Right forelimb (tissue), 1 donor: ENCODE measurements around the gene DLK1.

ENCODE experiments used
- DNase-seq: peaks from one replicate; pipeline ENCODE4 v3.0.0-alpha.2; 2018

DLK1 gene

DNA sequence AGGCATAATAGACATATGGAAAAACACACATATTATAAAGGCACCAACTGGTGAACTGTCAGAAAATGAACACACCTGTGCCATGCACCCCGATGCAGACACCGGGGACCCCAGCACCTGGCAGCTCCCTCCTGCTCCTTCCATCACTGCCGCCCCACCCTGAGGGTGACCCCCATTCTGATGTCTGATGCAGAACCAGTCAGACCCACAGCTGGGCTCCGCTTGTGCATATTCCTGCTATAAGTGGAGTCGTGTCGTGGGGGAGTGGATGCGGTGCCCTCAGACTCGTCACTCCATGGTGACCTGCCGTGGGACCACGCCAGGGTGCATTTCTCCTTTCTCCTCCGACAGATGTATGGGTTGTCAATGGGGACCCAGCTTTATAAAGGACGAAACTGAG is 53.6 kb downstream of the DLK1 start:
- no peak for DNase-seq

- DNase-seq = no peak
Measured at GRCh38 chr14:100780646-100781355, 54.1 kb downstream of the DLK1 start.

DNA sequence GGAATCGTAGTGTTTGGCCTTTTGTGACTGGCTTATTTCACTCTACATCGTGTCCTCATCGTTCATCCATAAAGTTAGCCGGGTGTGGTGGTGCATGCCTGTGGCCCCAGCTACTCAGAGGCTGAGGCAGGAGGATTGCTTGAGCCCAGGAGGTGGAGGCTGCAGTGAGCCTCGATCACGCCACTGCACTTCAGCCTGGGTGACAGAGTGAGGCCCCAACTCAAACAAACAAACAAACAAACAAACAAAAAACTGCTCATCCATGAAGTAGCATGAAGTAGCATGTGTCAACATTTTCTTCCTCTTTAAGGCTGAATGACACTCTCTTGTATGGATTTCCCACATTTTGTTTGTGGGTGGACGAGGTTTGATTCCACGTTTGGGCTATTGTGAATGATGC is 55.3 kb downstream of the DLK1 start:
- DNase-seq = no peak

GRCh38 chr14:100782516-100783320 is 56.0 kb downstream of the DLK1 start:
- DNase-seq = no peak

DNA sequence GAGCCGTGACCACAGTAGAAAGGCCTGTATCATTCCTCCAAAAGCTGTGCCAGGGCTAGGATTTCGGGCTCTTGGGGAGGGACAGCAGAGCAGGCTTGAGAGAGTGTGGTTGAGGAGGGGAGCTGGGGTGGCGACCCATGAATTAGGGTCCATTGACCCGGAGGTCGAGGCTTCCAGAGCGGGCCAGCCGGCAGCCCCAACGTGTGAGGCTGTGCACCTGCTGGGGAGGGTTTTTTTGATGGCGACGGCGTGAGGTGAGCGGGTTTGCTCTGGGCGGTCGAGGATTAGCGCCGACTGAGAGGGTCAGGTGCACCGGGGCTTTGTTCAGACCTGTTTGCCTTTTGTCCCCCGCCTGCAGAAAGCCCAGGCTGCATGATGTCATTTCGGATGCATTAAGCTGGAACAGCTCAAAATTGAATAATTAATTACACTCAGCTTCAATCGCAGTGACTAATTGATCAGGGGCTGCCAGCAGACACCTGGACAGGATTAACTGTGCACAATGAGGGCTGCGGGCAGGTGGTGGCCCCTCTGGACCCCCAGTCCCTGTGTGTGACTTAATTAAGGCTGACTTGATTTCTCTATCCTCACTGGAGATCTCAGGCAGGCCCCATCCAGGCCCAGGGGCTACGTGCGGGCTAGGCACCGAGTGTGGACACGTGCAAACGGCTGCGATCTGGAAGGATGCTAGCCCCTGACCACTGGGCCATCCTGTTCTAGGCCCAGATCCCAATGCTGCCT is 57.1 kb downstream of the DLK1 start:
- peak; percentile 30 for DNase-seq

DNA sequence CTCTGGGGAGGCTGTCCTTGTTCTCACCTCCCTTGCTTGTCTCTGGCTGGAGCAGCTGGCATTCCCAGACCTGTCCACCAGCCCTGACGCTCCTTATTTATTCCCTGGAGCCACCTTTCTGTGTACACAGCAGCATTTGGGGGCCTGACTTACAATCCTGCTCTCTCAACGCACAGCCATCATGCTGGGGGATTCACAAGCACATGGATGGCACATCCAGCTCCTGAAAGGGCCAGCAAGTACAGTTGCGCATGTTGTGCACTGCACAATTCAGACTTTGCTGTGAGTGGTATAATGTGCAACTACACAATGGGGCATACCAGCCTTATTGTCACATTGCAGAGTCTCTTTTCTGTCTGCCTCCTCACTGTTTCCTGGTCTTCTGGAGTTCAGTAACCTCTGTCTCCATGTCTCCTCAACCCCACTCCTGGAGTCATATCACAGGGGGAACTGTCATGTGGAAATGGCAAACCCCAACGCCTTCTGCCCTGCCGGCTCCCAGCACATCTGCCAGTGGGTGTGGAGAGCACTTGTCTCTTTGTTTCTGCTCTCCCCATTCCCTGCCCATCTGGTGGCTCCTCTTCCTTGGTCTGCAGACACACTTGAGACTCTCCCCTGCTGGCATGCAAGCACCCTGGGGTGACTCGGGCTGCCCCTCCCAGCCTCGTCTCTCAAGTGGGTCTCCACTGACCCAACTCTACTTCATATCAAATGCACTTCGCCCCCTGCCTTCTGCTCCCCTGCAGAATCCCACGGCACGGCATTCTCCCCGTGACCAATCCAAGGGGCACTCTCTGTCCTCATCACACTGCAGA is 58.0 kb downstream of the DLK1 start:
- peak; percentile 28 for DNase-seq

DNA sequence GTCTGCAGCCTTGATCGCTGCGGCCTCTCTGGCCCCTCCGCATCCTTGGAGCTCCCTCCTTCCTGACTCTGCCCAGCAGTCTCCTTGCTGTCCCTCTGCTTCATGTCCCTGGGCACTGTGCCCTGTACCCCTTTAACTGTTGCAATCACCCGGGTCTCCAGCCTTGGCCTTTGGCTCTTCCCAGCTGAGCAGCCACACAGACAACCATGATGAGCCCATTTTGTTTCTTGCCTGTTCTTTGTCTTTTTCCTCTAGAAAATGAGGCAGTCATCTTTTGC is 58.6 kb downstream of the DLK1 start:
- peak; percentile 28 for DNase-seq

DNA sequence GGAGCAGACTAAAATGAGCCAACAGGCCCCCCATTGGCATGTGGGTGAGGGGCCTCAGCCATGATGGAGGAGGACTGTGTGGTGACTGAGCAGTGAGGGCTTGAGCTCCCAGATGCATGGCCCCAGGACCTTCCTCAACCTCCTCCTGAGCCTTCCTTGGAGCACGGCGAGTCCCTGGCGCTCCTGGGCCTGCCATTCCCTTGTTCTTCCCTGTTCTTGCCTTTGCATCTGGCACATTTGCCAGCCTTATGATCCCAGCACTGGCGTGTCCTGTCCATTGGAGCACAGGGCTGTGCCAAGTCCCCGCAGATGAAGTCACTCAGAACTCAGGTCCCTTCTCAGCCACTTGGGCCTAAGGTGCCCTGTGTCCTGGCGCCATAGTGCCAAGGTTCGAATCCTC is 58.9 kb downstream of the DLK1 start:
- peak; percentile 13 for DNase-seq

GRCh38 chr14:100786131-100786530 is 59.4 kb downstream of the DLK1 start:
- peak; percentile 45 for DNase-seq

DNA sequence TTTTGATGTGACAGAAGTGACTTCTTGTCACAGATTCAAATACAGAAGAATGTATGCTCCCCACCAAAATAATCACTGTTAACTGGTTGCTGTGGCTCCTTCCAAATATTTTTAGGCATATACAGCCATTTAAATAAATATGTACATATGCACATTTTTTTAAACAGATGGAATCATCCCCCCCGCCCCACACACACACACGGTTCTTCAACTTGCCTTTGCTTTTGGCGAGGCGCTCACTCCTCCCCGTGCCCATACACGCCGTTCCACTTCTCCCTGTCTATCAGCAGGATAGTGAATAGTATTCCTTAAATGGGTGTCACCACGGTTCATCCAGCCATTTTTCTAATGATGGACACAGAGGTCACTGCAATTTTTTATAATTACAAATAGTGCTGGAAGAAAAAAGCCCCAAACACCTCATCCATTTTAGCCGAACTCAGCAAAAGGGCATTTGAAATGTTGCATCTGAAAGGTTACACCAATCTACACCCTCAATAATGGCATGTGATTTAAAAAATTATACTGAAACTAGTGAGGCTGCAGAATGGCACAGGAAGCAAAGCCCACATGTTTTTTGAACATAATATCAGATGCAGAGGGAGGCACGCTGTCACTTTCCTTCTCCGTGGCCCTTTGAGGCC is 60.0 kb downstream of the DLK1 start:
- peak; percentile 43 for DNase-seq

GRCh38 chr14:100787659-100788058 is 61.0 kb downstream of the DLK1 start:
- no peak for DNase-seq
